NCI-H146 treated with DMSO at 0.1 percent for 48 hours (cell line): Measurements from ENCODE around the gene TESPA1.
"Not testable (repeated sequence)": the region's sequence is repeated elsewhere in the genome, so short reads cannot be mapped to it uniquely, and the experiment has no call there.

Experiments used
- DNase-seq: peaks from one replicate; lab custom pipeline; 2025; ENCODE audit not compliant: unreplicated experiment; lab: John Stamatoyannopoulos, UW

The TESPA1 gene

GRCh38 chr12:54986773-54987172 is 2.2 kb upstream of the TESPA1 start:
- not testable (repeated sequence) for DNase-seq

GRCh38 chr12:54983536-54984101 is 943 bp downstream of the TESPA1 start:
- no peak for DNase-seq

GRCh38 chr12:54981796-54982195 is 2.8 kb downstream of the TESPA1 start:
- DNase-seq: no peak

GRCh38 chr12:54980341-54980740 is 4.2 kb downstream of the TESPA1 start:
- no peak for DNase-seq

GRCh38 chr12:54977857-54978256 is 6.7 kb downstream of the TESPA1 start:
- DNase-seq: no peak

GRCh38 chr12:54977155-54977554 is 7.4 kb downstream of the TESPA1 start:
- DNase-seq: no peak

- DNase-seq: no peak
Measured at GRCh38 chr12:54975875-54976274, 8.7 kb downstream of the TESPA1 start.

GRCh38 chr12:54975272-54975671 is 9.3 kb downstream of the TESPA1 start:
- no peak for DNase-seq

- DNase-seq: no peak
Measured at GRCh38 chr12:54974279-54974678, 10.3 kb downstream of the TESPA1 start.

- DNase-seq: no peak
Measured at GRCh38 chr12:54973556-54973955, 11.0 kb downstream of the TESPA1 start.

GRCh38 chr12:54970741-54971140 is 13.8 kb downstream of the TESPA1 start:
- no peak for DNase-seq

- no peak for DNase-seq
Measured at GRCh38 chr12:54968181-54968730, 16.3 kb downstream of the TESPA1 start.

- DNase-seq: no peak
Measured at GRCh38 chr12:54967461-54967860, 17.1 kb downstream of the TESPA1 start.

GRCh38 chr12:54961190-54961589 is 23.4 kb downstream of the TESPA1 start:
- DNase-seq: no peak

- no peak for DNase-seq
Measured at GRCh38 chr12:54959291-54960018, 25.1 kb downstream of the TESPA1 start.

- DNase-seq: peak; percentile 14
Measured at GRCh38 chr12:54958048-54958658, 26.4 kb downstream of the TESPA1 start.

- no peak for DNase-seq
Measured at GRCh38 chr12:54956818-54957641, 27.5 kb downstream of the TESPA1 start.

- no peak for DNase-seq
Measured at GRCh38 chr12:54956322-54956721, 28.2 kb downstream of the TESPA1 start.

- no peak for DNase-seq
Measured at GRCh38 chr12:54954801-54955200, 29.8 kb downstream of the TESPA1 start.

GRCh38 chr12:54954228-54954627 is 30.3 kb downstream of the TESPA1 start:
- no peak for DNase-seq

GRCh38 chr12:54950071-54950727 is 34.4 kb downstream of the TESPA1 start:
- no peak for DNase-seq
